ENCODE results near the gene SPACA1.
"Not testable (repeated sequence)": the region's sequence is repeated elsewhere in the genome, so short reads cannot be mapped to it uniquely, and the experiment has no call there.

The SPACA1 gene, protein sequence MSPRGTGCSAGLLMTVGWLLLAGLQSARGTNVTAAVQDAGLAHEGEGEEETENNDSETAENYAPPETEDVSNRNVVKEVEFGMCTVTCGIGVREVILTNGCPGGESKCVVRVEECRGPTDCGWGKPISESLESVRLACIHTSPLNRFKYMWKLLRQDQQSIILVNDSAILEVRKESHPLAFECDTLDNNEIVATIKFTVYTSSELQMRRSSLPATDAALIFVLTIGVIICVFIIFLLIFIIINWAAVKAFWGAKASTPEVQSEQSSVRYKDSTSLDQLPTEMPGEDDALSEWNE

DNA sequence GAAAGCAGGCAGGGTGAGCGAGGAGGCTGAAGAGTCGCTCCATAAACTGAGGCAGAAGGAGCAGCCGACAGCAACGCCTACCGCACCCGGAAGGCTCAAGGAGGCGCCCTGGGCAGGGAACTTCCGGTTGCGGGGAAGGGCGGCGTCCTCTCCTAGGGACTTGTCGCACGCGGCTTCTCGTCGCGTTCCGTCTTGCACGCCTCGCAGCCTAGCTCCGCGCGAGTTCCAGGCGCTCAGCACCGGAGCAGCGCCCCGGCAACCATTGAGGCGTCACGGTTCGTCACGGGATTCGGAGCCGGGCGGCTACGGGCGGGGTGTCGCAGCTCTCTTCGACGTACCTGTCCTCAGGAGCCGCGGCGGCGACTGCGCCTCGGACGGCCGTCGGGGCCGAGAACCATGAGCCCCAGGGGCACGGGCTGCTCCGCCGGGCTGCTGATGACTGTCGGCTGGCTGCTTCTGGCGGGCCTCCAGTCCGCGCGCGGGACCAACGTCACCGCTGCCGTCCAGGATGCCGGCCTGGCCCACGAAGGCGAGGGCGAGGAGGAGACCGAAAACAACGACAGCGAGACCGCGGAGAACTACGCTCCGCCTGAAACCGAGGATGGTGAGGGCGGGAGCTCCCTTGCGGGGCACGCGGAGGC is at the start of gene SPACA1:
Gene SPACA1, plus strand, starts transcription at position 332 of the 641 bp plus-strand sequence. Its CDS starts 65 bp downstream, at position 397.
- Mint-ChIP-seq H3K4me1 (ENCODE audit: low read depth) (no peaks in the 10 kb centered on the region), H3K36me3 (ENCODE audit: low read depth) (no peaks in the 10 kb centered on the region), H3K4me3 (no peak within 1 kb of the TSS), H3K9me3 (no peaks in the 10 kb centered on the region), H3K27me3 (peaks cover 12% of the 10 kb centered on the region), H3K27ac (no peak within 1 kb of the TSS)
- intact Hi-C loops (cut with micrococcal nuclease) = no loop called here

DNA sequence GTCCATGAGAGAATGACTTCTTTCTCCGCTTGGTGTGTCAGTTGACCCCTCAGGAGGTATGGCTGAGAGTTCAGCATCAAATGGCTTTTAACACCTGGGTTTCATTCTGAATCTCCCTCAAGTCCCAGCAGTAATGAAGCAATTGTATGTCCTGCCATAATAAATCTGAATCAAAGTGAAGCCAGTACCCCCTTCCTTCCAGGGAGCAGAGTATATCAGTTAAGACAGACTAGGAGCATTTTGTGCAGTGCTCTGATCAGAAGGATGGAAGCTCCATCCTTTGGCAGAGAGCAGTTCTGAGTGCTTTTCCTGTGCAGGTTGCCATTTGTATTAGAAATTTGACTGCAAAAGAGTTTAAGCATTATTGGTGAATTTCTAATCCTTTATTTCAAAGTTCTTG is 46.9 kb upstream of the SPACA1 start:
- intact Hi-C loops (cut with micrococcal nuclease) = no loop called here
- no peak overlapping the region for H3K4me3 Mint-ChIP-seq

DNA sequence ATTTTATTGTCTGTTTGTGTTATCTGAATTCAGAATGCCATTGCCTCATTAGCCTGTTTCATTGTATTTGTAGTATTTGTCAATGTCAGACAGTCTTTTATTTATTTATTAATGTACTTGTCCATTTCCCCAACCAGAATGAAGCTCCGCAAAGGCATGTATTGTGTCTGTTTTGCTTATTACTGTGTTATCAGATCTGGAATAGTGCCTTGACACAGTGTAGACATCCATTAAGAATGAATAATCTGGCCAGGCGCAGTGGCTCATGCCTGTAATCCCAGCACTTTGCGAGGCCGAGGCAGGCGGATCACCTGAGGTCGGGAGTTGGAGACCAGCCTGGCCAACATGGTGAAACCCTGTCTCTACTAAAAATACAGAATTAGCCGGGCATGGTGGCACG is 46.4 kb upstream of the SPACA1 start:
- H3K9me3 Mint-ChIP-seq; H3K4me3 Mint-ChIP-seq; H3K4me1 Mint-ChIP-seq (ENCODE audit: low read depth); H3K27ac Mint-ChIP-seq; H3K36me3 Mint-ChIP-seq (ENCODE audit: low read depth); H3K27me3 Mint-ChIP-seq; intact Hi-C loops (cut with micrococcal nuclease): not testable (repeated sequence)

More for the DNA sequence above, 46.9 kb upstream of the SPACA1 start:
- Mint-ChIP-seq H3K27me3 (no peaks in the 10 kb centered on the region), H3K9me3 (no peaks in the 10 kb centered on the region), H3K4me1 (ENCODE audit: low read depth) (no peaks in the 10 kb centered on the region), H3K36me3 (ENCODE audit: low read depth) (no peaks in the 10 kb centered on the region), H3K27ac (no peak overlapping the region)

DNA sequence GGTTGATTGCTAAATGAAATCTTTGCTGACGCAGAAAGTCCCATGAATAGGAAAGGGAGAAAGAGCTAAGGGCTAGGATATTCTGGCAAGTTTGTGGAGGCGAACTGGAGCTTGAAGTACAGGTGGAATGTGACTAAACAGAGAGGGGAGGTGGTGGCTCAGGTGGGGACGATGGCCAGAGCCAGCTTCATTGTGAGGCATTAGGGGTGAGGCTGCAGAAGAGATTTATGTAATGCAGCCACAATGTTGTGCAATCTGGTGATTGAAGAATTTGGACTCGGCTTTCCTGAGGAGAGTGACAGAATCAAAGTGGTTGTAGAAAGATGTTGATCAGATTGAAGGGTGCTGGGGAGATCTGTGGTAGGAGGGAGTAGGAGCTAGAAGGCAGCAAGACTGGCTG is 42.9 kb upstream of the SPACA1 start:
- intact Hi-C loops (cut with micrococcal nuclease) = no loop called here
- Mint-ChIP-seq H3K27me3 (peaks cover 2% of the 10 kb centered on the region), H3K9me3 (no peaks in the 10 kb centered on the region), H3K4me3 (no peak overlapping the region), H3K27ac (no peak overlapping the region), H3K4me1 (ENCODE audit: low read depth) (no peaks in the 10 kb centered on the region), H3K36me3 (ENCODE audit: low read depth) (no peaks in the 10 kb centered on the region)

DNA sequence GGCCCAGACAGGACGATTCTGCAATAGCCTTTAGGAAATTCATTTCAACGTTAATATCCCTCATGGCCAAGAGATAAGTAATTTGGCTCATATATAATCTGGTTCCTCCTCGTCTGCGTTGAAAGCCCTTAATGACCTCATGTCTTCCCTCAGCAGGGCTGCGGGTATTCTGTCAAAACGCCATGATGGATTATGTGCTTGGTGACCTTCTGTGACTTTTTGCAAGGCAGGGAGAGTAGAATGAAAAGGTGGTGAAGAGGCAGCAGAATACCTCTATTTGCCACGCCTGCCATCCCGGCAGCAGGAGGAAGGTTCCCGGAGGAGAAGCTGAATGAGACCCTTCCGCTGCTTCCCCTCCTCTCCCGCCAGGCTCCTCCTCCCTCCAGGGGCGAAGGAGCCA is 41.1 kb upstream of the SPACA1 start:
- Mint-ChIP-seq H3K4me1 (ENCODE audit: low read depth) (no peaks in the 10 kb centered on the region), H3K36me3 (ENCODE audit: low read depth) (no peaks in the 10 kb centered on the region), H3K9me3 (no peaks in the 10 kb centered on the region), H3K27ac (no peak overlapping the region), H3K4me3 (no peak overlapping the region), H3K27me3 (peaks cover 2% of the 10 kb centered on the region)
- intact Hi-C loops (cut with micrococcal nuclease) = no loop called here

DNA sequence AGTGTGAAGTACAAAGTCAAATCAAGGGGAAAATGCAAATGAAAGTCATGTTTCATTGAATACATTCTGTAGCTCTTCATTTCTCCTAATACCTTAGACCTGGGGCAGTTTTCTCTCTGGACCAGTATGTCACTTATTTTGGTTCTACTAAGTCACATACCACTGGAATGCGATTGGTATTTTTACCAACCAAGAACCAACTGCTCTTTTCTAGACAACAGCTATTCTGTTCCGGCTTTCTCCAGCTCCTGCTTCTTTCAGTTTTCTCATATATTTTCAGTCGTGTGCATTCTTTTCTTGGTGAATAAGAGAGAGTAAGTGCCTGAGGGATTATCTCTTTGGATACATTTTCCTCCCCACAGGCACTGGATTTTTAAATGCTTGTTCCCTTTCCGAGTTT is 39.2 kb upstream of the SPACA1 start:
- Mint-ChIP-seq H3K36me3 (ENCODE audit: low read depth) (no peaks in the 10 kb centered on the region), H3K27ac (no peak overlapping the region), H3K4me3 (no peak overlapping the region), H3K9me3 (no peaks in the 10 kb centered on the region), H3K4me1 (ENCODE audit: low read depth) (no peaks in the 10 kb centered on the region), H3K27me3 (peaks cover 2% of the 10 kb centered on the region)
- intact Hi-C loops (cut with micrococcal nuclease) = no loop called here

DNA sequence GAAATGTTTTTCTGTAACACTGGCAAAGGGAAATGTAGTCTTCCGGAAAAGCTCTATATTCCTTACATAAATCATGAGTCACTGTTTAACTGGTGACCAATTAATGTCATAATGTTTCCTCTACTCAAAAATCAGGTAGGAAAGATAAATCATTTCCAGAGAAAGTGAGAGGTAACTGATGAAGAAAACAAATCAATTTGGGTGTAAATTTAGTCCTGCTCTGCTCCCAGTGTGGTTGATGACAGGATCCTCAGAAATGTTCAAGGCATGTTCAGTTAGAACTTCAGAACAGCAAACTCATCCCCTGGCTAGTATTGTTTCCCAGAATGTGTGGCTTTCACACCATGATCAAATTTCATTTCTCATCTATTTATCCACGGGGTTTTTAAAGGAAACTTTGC is 38.8 kb upstream of the SPACA1 start:
- Mint-ChIP-seq H3K27me3 (peaks cover 2% of the 10 kb centered on the region), H3K36me3 (ENCODE audit: low read depth) (no peaks in the 10 kb centered on the region), H3K4me1 (ENCODE audit: low read depth) (no peaks in the 10 kb centered on the region), H3K27ac (no peak overlapping the region), H3K4me3 (no peak overlapping the region), H3K9me3 (no peaks in the 10 kb centered on the region)
- intact Hi-C loops (cut with micrococcal nuclease) = no loop called here

DNA sequence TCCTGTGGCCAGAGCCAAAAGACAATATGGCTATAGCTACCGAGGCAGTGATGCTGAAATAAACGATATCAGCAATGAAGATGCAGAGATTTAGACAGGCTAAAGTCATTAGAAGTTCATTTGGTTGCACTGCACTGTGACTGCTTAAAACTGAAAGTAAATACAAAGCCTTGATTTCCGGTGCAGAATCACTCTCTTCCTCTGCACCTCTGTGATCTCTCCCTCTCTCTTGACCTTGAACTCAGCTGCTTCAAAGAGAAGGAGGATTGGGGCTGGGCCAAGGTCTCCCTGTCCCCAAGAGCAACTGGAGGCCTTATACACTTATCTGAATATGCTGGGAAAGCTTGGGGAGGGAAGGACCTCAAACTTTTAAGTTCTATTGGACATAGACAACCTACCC is 34.6 kb upstream of the SPACA1 start:
- Mint-ChIP-seq H3K27me3 (peaks cover 2% of the 10 kb centered on the region), H3K9me3 (no peaks in the 10 kb centered on the region), H3K4me3 (no peak overlapping the region), H3K27ac (no peak overlapping the region), H3K36me3 (ENCODE audit: low read depth) (no peaks in the 10 kb centered on the region), H3K4me1 (ENCODE audit: low read depth) (no peaks in the 10 kb centered on the region)
- intact Hi-C loops (cut with micrococcal nuclease) = no loop called here

DNA sequence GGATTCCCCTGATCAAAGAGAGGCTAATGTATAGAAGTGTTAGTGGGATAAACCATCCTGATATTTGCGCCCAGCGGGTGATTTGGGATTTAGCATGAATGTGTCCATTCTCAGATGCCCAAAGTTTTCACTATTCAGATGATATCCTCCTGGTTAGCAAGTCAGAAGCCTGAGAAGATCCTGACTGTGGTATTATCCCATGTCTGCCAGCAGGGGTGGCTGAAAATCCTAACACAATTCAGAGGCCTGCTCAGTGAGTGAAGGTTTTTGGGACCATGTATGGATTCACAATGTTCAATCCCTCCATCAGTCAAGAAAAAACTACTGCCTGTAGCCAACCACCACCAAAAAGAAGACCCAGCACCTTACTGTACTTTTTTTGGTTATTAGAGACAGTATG is 34.1 kb upstream of the SPACA1 start:
- intact Hi-C loops (cut with micrococcal nuclease) = no loop called here
- Mint-ChIP-seq H3K4me3 (no peak overlapping the region), H3K4me1 (ENCODE audit: low read depth) (no peaks in the 10 kb centered on the region), H3K27me3 (no peaks in the 10 kb centered on the region), H3K27ac (no peak overlapping the region), H3K9me3 (no peaks in the 10 kb centered on the region), H3K36me3 (ENCODE audit: low read depth) (no peaks in the 10 kb centered on the region)

DNA sequence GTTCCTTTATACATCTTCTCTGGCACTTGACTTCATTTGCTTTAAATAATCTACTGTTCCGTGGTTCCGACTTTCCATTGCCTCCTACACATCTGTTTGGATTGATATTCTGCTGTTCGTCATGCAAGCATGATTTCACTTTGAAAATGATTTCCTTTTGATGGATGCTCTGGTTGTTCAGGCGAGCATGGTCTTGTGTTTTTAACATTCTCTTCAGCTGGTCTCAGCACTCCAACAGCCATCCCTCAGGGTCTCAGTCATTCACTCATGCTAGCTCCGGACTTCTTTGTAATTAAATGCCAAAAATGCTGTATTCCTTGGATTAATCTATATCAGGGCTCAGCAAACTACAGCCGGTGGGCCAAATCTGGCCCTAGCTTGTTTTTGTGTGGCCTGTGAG is 27.2 kb upstream of the SPACA1 start:
- Mint-ChIP-seq H3K4me1 (ENCODE audit: low read depth) (no peaks in the 10 kb centered on the region), H3K36me3 (ENCODE audit: low read depth) (no peaks in the 10 kb centered on the region), H3K9me3 (no peaks in the 10 kb centered on the region), H3K4me3 (no peak overlapping the region), H3K27ac (no peak overlapping the region), H3K27me3 (no peaks in the 10 kb centered on the region)
- intact Hi-C loops (cut with micrococcal nuclease) = no loop called here

DNA sequence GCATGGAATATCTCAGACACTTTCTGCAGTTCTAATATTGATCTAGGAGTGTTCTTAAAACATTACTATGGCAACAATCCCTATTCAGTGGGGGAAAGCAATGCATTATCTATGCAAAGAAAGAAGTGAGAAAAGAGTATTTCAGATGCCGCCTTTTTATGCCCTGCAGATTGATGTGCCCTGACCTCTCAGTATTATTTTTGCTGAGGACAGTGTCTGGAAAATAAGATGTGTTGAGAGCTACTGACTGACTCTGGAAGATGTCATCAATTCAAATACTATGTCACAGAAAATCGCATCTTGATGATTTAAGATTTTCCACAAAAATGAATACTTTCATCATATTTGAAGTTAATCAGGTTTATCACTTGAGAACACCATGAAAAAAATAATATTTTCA is 22.9 kb upstream of the SPACA1 start:
- Mint-ChIP-seq H3K4me1 (ENCODE audit: low read depth) (no peaks in the 10 kb centered on the region), H3K36me3 (ENCODE audit: low read depth) (no peaks in the 10 kb centered on the region), H3K9me3 (peaks cover 24% of the 10 kb centered on the region), H3K4me3 (no peak overlapping the region), H3K27me3 (no peaks in the 10 kb centered on the region), H3K27ac (no peak overlapping the region)
- intact Hi-C loops (cut with micrococcal nuclease) = no loop called here

DNA sequence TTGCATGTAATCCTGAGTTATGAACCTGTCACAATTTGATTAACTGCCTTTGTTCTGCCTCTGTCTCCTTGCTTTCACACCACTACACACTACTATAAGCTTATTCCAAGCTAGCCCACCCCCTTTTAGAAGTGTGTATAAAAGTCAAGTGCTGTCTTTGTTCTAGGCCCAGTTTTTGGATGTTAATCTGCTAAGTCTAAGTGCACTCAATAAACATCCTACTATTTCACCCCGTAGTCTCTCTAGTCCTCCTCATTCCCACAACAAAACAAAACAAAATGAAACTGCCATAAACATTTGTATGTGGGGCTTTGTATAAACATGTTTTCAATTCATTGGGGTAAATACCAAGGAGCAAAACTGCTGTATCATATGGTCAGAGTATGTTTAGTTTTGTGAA is 16.1 kb upstream of the SPACA1 start:
- Mint-ChIP-seq H3K27me3 (no peaks in the 10 kb centered on the region), H3K4me3 (no peak overlapping the region)

DNA sequence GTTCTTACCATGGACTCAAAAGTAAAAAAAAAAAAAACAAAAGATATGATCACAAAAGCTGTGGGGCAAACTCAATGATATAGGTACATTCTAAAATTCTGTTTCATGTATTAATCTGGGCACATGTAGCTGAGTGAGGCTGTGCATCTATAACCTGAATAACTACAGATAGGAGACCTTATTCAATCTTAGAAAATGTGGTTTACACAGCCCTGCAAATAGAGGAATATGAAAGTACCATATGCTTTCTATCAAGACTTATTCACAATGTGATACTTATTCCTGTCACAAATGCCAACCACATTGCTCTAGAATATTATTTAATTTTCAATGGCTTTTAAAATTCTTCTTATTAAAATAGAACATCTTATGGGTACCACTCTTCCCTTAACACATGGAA is 3.1 kb upstream of the SPACA1 start:
- intact Hi-C loops (cut with micrococcal nuclease) = no loop called here
- H3K27me3 Mint-ChIP-seq = peaks cover 12% of the 10 kb centered on the region
- H3K36me3 Mint-ChIP-seq (ENCODE audit: low read depth) = no peaks in the 10 kb centered on the region
- H3K27ac Mint-ChIP-seq = no peak overlapping the region
- H3K4me1 Mint-ChIP-seq (ENCODE audit: low read depth) = no peaks in the 10 kb centered on the region
- no peaks in the 10 kb centered on the region for H3K9me3 Mint-ChIP-seq
- H3K4me3 Mint-ChIP-seq = no peak overlapping the region

More for the DNA sequence above, 16.1 kb upstream of the SPACA1 start:
- H3K36me3 Mint-ChIP-seq (ENCODE audit: low read depth) = no peaks in the 10 kb centered on the region
- intact Hi-C loops (cut with micrococcal nuclease) = no loop called here
- no peak overlapping the region for H3K27ac Mint-ChIP-seq
- H3K9me3 Mint-ChIP-seq = peaks cover 71% of the 10 kb centered on the region
- H3K4me1 Mint-ChIP-seq (ENCODE audit: low read depth) = no peaks in the 10 kb centered on the region

DNA sequence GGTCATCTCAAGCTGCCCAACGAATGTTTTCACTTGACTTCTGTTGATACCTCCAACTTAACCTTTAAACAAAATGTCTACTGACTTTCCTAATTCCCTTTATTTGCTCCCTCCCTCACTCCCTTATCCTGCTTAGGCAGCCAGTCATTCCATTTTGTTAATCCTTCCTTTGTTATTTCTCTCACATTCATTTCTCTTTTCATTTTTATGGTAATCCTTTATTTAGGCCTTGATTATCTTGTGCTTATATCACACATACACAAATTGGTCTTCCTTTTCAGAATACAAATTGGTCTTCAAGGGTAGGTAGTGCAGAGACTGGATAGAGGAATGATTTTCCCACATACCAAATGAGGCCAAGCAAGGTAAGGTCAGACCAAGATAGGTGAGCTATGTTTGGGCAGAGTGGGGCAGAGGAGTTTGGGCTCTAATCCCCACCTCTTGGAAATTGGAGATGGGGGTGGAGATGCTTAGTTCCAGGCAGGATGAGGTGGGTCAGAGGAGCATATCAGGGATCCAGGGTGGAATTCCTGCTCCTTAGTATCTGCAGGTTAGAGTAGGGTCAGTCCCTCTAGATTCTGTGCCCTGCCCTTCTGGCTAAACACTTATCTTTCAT is 2.0 kb upstream of the SPACA1 start:
- no peaks in the 10 kb centered on the region for H3K36me3 Mint-ChIP-seq (ENCODE audit: low read depth)

More for the DNA sequence above, 2.0 kb upstream of the SPACA1 start:
- Mint-ChIP-seq H3K4me1 (ENCODE audit: low read depth) (no peaks in the 10 kb centered on the region), H3K4me3 (no peak overlapping the region), H3K27me3 (peaks cover 12% of the 10 kb centered on the region), H3K9me3 (no peaks in the 10 kb centered on the region), H3K27ac (no peak overlapping the region)
- intact Hi-C loops (cut with micrococcal nuclease) = no loop called here
